GM18517 (cell line): ENCODE results near the gene UVRAG.
"Not testable (repeated sequence)": the region's sequence is repeated elsewhere in the genome, so short reads cannot be mapped to it uniquely, and the experiment has no call there.

Experiments used
- ATAC-seq: cut with Tn5 transposase; IDR thresholded peaks from one replicate; pipeline ENCODE4 v1.9.1; 2021; ENCODE audit warnings: mild to moderate bottlenecking, moderate library complexity; ENCODE audit not compliant: unreplicated experiment

Gene UVRAG

GRCh38 chr11:75910426-75911145, 95.6 kb downstream of the UVRAG start:
- ATAC-seq, result no peak

DNA sequence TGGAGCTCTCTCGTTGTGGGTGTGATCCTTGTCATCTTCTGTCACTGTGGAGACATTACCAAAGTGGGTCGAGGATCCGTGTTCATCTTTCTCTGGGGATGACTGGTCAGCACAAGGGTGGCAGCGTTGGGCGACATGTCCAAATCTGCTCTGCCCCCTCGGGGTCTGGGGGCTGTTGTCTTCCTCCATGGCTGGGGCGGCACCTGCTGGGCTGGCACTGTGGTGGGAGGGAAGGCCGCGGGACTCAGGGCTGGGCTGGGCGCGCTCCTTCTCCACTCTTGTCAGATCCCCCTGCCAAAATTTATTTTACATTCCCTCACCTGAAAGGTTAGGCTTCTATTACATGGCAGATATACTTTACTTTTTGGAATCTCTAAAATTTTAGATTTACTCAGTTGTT, 96.4 kb downstream of the UVRAG start:
- no peak for ATAC-seq

DNA sequence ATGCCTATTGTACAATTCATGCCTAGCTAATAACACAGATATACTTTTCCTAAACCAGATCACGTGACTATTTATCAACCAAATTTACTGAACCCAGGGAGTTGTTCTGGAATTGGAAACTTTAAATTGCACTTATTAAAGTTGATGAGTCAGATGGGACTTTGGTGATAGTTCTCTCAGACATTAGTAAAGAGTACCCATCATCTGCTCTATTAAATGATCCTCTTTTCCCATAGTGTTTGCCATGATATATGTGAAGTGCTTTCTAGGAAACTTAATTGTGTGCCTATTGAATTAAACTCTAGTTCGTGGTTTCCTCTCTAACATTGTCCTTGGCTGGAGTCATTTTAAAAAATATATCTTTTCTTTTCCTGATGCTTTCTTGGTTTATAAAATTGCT, 99.0 kb downstream of the UVRAG start:
- no peak for ATAC-seq

DNA sequence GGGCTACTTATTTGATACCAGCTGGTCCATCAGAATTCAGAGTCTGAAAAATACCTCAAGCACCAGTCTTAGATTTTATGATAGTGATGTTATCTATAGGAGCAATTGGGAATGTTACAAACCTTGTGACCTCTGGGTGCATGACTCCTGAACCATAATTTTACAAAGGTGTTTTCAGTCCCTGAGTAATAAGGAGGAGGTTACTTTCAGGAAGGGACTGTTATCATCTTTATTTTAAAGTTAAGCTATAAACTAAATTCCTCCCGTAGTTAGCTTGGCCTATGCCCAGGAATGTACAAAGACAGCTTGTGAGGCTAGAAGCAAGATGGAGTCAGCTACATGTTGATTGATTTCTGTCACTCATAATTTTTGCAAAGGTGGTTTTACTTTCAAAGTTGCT, 101.9 kb downstream of the UVRAG start:
- no peak for ATAC-seq

DNA sequence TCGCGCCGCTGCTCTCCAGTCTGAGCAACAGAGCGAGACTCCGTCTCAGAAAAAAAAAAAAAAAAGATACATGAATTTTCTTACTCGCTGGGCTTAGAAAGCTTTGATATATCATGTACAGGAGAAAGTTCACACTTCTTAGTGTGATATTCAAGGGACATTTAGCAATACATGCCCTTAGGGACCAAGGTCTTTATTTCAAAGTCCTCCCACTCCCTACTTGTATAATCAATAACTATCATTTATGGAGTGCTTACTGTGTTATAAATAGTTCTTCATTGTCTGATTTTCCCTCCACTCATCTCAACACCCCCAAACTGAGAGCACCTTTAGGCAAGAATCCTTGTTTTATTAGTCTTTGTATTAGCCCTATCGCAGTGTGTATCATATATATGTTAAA, 103.3 kb downstream of the UVRAG start:
- ATAC-seq, result no peak

DNA sequence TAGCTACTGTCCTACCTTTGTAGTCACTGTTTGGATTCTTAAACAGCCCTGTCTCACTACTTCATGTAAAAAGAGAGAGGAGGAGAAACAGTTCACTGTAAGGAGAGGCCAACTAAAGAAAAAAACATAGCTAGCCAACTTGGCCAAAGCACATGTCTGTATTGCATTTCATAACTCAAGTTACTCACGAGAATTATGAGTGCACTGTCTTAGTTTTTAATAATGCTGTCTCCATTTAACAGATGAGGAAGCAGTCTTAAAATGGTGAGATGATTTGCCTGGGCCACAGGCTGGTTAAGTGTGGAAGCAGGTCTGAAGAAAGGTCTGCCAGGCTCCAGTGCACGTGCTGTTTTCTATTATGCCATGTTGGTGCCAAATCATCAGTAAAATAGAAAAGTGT, 104.5 kb downstream of the UVRAG start:
- ATAC-seq, result no peak

DNA sequence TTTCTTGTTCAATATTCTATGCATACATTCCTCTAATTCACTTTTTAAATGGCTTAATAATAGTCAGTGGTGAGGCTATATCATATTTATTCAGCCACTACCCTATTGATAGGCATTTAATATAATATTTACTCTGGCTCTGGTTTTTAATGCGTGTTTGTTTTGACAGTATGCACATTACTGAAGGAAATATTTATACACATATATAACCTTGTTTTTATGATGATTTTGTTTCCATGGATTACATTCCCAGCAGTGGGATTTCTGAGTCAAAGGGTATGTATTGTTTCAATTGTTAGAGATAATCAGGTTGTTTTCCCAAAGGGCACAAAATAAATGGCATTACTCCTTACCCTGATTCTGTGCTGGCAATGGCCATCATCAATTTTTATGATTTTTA, 105.8 kb downstream of the UVRAG start:
- no peak for ATAC-seq

DNA sequence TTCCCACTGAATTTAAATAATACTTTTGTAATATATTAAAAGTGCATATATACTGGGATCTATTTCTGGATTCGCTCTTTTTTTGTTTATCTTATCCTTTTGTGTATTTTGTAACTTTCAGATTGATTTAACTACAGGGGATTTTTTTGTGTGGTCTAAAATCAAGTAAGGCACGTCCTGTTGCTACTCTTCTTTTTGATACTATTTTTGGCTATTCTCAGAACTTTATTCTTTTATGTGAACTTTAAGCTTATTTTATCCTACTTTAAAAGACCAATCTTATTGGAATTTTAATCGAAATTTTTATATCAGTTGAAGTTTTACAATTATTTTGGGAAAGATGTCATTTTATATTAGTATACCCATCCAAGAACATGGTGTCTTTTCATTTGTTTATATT, 106.8 kb downstream of the UVRAG start:
- no peak for ATAC-seq

DNA sequence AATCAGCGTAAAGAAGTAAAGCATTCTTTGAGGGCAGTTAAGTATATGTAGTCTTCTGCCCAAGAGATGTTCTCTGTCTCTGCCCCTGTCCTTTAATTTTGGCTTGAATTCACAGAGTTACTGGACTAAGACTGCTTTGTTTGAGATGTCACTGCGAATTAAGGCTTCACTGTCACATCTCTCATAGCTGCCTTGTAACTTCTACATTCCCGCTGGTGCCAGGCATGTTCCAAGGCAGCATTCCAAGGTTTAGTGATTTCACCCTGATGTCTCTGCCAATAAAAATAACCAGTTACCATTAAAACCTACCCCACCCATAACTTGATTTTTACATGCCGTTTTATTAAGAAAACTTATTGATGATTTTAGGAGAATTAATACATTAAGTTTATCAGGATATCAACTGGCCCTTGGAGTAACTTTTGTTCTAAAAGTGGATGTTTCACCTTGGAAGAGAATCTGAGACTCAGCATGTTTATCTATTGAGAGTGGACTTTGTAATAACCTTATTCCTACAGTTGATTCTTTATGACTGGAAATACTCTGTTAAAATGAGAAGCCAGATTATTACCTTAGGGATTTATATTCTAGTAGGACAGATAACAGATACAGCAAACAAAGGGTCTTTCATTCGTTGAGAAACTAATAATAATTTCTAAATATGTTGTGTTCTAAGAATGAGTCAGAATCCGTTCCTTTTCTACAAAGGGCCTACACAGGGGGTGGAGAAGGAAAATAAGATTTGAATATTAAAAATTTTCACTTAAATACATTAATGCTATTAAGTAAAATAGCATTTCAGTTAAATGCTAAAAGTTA, 110.2 kb downstream of the UVRAG start:
- ATAC-seq, result no peak

DNA sequence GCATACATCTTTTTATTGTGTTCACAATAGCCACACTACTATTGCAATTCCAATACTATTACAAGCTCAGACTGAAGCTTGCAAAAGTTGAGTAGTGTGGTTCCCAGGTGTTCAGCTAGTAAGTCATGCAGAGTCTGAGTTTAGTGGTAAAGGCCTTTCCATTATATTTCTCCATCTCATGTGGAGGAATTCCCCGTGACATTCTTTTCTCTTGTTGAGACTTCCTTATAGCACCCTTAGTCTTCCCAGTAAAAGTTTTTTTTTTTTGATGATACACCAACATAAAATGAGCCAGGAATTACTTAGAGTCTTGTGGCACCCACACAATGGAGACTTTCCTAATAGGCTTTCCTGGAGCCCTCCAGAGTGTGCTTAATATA, 110.8 kb downstream of the UVRAG start:
- ATAC-seq, result no peak

DNA sequence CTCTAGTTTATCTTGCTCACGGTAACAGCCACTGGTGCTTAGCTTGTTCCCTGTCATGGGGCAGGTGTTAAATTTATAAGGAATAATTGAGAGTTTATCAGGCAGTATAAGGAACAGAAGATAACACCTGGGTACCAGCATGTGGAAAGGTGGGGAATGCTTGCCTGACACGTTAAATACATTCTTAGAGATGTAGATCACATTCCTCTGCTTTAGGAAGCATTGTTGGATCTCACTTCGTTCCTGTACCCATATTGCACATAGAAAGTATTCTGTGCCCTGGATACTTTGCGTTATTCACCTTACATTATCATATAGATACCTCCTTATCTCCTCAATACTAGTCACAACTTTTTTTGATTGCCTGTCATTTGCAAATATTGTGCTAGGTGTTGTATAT, 114.7 kb downstream of the UVRAG start:
- ATAC-seq, result no peak

- ATAC-seq, result no peak
Measured at GRCh38 chr11:75930534-75930933, 115.5 kb downstream of the UVRAG start.

GRCh38 chr11:75931124-75931523, 116.1 kb downstream of the UVRAG start:
- no peak for ATAC-seq

GRCh38 chr11:75933736-75934135, 118.7 kb downstream of the UVRAG start:
- not testable (repeated sequence) for ATAC-seq

GRCh38 chr11:75934851-75935250, 119.8 kb downstream of the UVRAG start:
- ATAC-seq, result no peak

DNA sequence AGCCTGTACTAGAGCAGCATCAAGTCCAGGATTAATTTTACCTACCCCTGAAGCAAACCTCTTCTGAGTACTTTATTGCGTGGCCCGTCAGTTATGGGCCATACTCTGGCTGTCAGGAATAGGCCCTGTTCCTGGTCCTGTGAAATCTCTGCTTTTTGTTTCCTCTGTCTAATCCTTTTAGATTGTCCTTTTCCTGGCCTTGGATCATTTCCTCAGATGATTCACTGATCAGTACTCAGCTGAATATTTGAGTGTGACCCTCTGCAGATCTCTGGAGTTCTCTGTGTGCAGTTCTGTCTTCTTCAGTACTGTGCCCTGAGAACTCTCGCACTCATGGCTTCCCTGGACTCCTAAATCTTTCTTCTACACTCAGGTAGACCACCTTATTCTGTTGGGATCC, 123.5 kb downstream of the UVRAG start:
- no peak for ATAC-seq

DNA sequence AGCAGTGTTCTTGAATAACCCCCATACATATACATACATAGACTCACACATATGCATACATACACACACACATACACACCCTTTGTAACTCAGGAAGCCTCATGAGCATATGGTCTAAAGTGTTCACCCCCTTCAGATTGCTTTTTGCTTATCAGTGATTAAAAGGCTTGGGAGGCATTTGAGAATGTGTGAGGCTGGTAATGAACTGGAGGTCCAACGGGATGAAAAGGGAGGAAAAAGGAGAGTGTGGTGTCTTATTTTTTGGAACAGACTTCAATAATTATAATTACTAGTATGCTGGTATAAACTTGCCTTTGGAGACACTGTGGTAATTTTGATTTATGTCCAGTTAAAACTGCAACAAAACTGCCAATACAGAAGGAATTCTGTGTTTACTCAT, 124.5 kb downstream of the UVRAG start:
- ATAC-seq, result no peak

DNA sequence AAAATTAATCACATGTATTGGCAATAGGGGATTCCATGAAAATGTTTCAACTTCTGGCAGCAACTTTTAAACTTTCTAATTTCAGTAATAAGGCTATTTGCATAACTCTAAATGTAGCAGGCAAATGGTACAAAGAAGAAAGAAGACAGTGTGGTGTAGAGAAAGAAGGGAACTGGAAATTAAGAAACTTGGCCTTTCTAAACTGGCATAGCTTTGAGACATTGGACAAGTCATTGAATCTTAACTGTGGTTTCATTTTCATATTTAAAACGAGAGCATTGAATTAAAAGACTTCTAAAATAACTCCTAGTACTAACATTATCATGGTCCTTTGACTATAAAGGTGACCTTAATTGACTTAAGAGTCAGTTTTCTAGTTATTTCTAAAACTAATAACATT, 125.0 kb downstream of the UVRAG start:
- ATAC-seq, result no peak

GRCh38 chr11:75940911-75941310, 125.9 kb downstream of the UVRAG start:
- no peak for ATAC-seq

DNA sequence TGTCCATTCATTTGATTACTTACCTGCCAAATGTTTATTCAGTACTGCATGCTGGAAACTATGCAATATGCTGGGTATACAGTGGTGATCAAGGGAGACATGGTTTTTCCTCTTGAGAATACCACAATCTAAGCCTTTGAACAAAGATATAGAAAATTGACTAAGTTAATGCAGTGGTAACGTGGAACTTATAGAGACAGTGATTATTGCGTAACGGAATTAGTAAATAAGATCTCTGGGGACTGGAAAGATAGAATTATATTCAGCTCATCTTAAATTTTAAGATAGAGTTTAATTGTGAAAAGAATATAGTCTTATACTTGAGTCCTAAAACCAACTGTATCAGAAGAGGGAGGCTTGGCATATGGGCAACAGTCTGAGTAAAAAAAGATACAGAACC, 129.5 kb downstream of the UVRAG start:
- no peak for ATAC-seq

DNA sequence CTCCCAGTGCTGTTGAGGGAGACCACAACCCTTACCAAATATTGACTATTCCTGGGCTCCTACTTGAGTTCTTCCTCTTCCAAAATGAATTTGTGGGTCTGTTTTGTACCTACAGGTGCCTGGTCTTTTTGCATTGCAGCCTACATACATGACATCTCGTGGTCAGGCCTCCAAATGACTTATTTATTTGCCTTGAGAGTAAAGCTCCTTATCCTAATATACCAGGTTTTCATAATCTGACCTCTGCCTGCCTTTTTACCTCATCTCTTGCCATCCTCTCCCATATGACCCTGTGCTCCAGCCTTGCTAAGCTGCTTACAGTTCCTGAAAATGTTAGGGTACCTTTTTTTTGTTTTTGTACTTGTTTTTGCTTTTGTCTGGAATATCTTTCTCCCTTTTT, 130.4 kb downstream of the UVRAG start:
- no peak for ATAC-seq

- no peak for ATAC-seq
Measured at GRCh38 chr11:75945947-75946346, 130.9 kb downstream of the UVRAG start.
